Hippocampal formation (tissue), 2 donors: ENCODE measurements around the gene BEND3.
"Not testable (repeated sequence)": the region's sequence is repeated elsewhere in the genome, so short reads cannot be mapped to it uniquely, and the experiment has no call there.

ENCODE experiments used
- DNase-seq, 2 donors: peaks; one replicate each; lab custom pipeline; 2025; lab: John Stamatoyannopoulos, UW

The BEND3 gene

GRCh38 chr6:107045826-107046675, 69.3 kb downstream of the BEND3 start:
- peak; percentile 18 to 45 for DNase-seq

GRCh38 chr6:107033126-107033525, 82.2 kb downstream of the BEND3 start:
- no peak for DNase-seq

GRCh38 chr6:107032051-107032450, 83.3 kb downstream of the BEND3 start:
- no peak for DNase-seq

- no peak for DNase-seq
Measured at GRCh38 chr6:107030151-107030550, 85.2 kb downstream of the BEND3 start.

- DNase-seq = no peak
Measured at GRCh38 chr6:107026965-107027364, 88.3 kb downstream of the BEND3 start.

- DNase-seq = no peak
Measured at GRCh38 chr6:107021446-107022185, 93.7 kb downstream of the BEND3 start.

GRCh38 chr6:107020239-107020638, 95.1 kb downstream of the BEND3 start:
- no peak for DNase-seq

- DNase-seq = not testable (repeated sequence)
Measured at GRCh38 chr6:107019628-107020027, 95.7 kb downstream of the BEND3 start.

- DNase-seq = no peak
Measured at GRCh38 chr6:107019047-107019446, 96.3 kb downstream of the BEND3 start.
